SK-N-SH treated with all-trans-retinoic acid at 6 μM for 48 hours (cell line): ENCODE data around the gene NTN5.
A peak's percentile ranks its signal among the peaks of the same experiment; 100 is the strongest.

Source experiments
- ATAC-seq: fragments of 200-7000 bp; cut with Tn5 transposase; 3 replicates; pipeline ENCODE4 v1.9.1; 2020; ENCODE audit warnings: mild to moderate bottlenecking, moderate library complexity
- BACH2 ChIP-seq: fragments of 250-450 bp; sonication (Bioruptor Pico); IDR thresholded peaks from 2 replicates; pipeline ENCODE4 v1.9.0; 2021; ENCODE audit warnings: mild to moderate bottlenecking, borderline replicate concordance
- CSDC2 ChIP-seq: fragments of 250-450 bp; sonication (Bioruptor Pico); IDR thresholded peaks from 2 replicates; pipeline ENCODE4 v1.5.0; 2020; ENCODE audit warnings: mild to moderate bottlenecking, moderate library complexity
- ISL1 ChIP-seq: fragments of 250-450 bp; sonication (Bioruptor Pico); IDR thresholded peaks from 2 replicates; pipeline ENCODE4 v2.1.2; 2022; ENCODE audit warnings: mild to moderate bottlenecking, moderate library complexity
- OSR1 ChIP-seq: fragments of 250-450 bp; sonication (Bioruptor Pico); IDR thresholded peaks from 2 replicates; pipeline ENCODE4 v1.8.0; 2022; ENCODE audit warnings: moderate library complexity, mild to moderate bottlenecking, inconsistent platforms
- POU6F1 ChIP-seq: fragments of 250-450 bp; sonication (Bioruptor Pico); IDR thresholded peaks from 2 replicates; pipeline ENCODE4 v1.8.0; 2021; ENCODE audit warnings: low read depth, mild to moderate bottlenecking, moderate library complexity, borderline replicate concordance
- RARB ChIP-seq: fragments of 250-450 bp; sonication (Bioruptor Pico); IDR thresholded peaks from 2 replicates; pipeline ENCODE4 v1.8.0; 2021; ENCODE audit warnings: mild to moderate bottlenecking, moderate library complexity
- SNAI2 ChIP-seq: fragments of 250-450 bp; sonication (Bioruptor Pico); IDR thresholded peaks from 2 replicates; pipeline ENCODE4 v1.5.0; 2020; ENCODE audit warnings: mild to moderate bottlenecking, moderate library complexity
- TCF4 ChIP-seq: fragments of 250-450 bp; sonication (Bioruptor Pico); IDR thresholded peaks from 2 replicates; pipeline ENCODE4 v1.8.0; 2021; ENCODE audit warnings: mild to moderate bottlenecking, moderate library complexity, borderline replicate concordance
- TOX ChIP-seq: fragments of 250-450 bp; sonication (Bioruptor Pico); IDR thresholded peaks from 2 replicates; pipeline ENCODE4 v1.8.0; 2021; ENCODE audit warnings: mild to moderate bottlenecking, moderate library complexity, borderline replicate concordance
- ZC3H10 ChIP-seq: fragments of 250-450 bp; sonication (Bioruptor Pico); IDR thresholded peaks from 2 replicates; pipeline ENCODE4 v1.5.1; 2021; ENCODE audit warnings: mild to moderate bottlenecking, moderate library complexity
- ZFP30 ChIP-seq: fragments of 450-650 bp; formaldehyde crosslinking; IDR thresholded peaks from 2 replicates; pipeline ENCODE4 v1.5.0; 2022; ENCODE audit warnings: mild to moderate bottlenecking, moderate library complexity
- ZNF70 ChIP-seq: fragments of 450-650 bp; formaldehyde crosslinking; IDR thresholded peaks from 2 replicates; pipeline ENCODE4 v1.5.0; 2020; ENCODE audit warnings: mild to moderate bottlenecking, moderate library complexity
- ZNF8 ChIP-seq: fragments of 450-650 bp; formaldehyde crosslinking; IDR thresholded peaks from 2 replicates; pipeline ENCODE4 v1.5.0; 2020; ENCODE audit warnings: mild to moderate bottlenecking, moderate library complexity
- TF ChIP-seq, protein P1 (sequence below): fragments of 250-450 bp; sonication (Bioruptor Pico); IDR thresholded peaks from 2 replicates; pipeline ENCODE4 v1.5.0; 2020; ENCODE audit warnings: mild to moderate bottlenecking, moderate library complexity
- TF ChIP-seq, protein P2 (sequence below): fragments of 250-450 bp; sonication (Bioruptor Pico); IDR thresholded peaks from 2 replicates; pipeline ENCODE4 v1.5.1; 2021; ENCODE audit warnings: mild to moderate bottlenecking, moderate library complexity
- TF ChIP-seq, protein P3 (sequence below): fragments of 250-450 bp; sonication (Bioruptor Pico); IDR thresholded peaks from 2 replicates; pipeline ENCODE4 v1.8.0; 2020; ENCODE audit warnings: mild to moderate bottlenecking, moderate library complexity, borderline replicate concordance

Gene NTN5

DNA sequence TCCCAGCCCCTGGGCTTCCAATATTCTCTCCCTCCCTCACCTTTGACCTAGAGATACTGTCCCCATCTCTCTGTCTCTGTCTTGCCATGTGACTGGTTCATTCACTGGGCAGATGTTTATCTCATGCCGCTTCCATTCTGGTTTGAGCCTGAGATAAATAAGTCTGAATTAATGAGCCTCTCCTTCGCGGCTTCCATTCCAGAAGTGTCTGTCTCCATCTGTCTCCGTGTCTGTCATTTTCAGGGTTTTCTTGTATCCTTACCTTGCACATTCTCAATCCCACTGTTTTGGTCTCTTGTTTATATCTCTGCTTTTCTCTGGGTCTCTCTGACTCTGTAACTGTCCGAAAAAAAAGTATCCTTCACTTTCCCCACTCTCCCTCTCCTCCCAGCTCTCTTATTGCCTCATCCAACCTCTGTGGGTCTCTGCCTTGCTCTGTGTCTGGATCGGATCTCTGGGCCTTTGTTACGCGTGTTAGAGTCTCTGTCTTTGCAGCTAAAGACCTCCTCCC, 49.2 kb downstream of the NTN5 start:
- TF ChIP-seq TCF4 (CRISPR knock-in tag): peak; percentile 22; the same call in 1 of the 2 replicates
- no peak for TF ChIP-seq ISL1 (CRISPR knock-in tag)
- no peak for ATAC-seq

DNA sequence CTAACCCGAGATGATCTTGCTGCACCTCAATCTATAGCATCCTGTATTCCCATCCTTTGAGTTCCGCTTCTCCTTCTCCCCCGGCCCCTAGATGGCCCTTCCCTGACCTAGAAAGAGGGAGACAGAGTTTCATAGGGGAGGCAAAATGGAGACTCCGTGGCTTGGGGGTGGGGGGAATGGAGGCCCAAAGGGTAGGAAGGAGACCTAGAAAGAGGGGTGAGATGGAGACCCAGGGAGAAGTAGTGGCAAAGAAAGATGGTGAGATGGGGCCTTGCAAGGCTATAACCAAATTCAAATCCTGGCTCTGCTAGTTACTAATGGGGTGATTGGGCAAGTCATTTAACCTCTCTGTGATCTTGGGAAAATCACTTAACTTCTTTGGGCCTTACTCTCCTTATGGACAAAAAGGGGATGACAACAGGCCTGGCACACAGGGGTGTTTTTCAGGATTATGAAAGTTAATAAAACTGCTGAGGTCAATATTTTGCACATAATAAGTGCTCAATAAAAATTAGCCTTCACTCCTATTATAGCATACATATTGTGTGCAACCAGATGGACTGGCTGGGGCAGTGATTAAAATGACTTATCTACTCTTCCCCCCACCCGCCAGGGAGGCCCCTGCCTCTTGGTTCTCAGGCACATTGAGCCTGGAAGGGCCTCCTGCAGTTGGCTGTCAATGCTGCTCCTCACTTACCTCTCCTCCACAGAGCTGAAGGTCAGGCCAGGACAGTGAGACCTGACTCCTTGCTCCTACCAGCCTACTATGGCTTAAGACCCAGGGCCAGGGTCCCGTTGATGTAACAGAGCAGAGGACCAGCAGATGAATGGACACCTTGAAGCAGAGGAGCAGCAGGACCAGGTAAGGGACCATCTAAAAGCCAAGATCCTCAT, 52.9 kb downstream of the NTN5 start:
- ATAC-seq: no peak
- TF ChIP-seq OSR1 (no peak), RARB (CRISPR knock-in tag) (no peak), CSDC2 (CRISPR knock-in tag) (0 out of 2 replicates have a peak, but pooled peaks have one; percentile 62)
- TF ChIP-seq, protein P1, sequence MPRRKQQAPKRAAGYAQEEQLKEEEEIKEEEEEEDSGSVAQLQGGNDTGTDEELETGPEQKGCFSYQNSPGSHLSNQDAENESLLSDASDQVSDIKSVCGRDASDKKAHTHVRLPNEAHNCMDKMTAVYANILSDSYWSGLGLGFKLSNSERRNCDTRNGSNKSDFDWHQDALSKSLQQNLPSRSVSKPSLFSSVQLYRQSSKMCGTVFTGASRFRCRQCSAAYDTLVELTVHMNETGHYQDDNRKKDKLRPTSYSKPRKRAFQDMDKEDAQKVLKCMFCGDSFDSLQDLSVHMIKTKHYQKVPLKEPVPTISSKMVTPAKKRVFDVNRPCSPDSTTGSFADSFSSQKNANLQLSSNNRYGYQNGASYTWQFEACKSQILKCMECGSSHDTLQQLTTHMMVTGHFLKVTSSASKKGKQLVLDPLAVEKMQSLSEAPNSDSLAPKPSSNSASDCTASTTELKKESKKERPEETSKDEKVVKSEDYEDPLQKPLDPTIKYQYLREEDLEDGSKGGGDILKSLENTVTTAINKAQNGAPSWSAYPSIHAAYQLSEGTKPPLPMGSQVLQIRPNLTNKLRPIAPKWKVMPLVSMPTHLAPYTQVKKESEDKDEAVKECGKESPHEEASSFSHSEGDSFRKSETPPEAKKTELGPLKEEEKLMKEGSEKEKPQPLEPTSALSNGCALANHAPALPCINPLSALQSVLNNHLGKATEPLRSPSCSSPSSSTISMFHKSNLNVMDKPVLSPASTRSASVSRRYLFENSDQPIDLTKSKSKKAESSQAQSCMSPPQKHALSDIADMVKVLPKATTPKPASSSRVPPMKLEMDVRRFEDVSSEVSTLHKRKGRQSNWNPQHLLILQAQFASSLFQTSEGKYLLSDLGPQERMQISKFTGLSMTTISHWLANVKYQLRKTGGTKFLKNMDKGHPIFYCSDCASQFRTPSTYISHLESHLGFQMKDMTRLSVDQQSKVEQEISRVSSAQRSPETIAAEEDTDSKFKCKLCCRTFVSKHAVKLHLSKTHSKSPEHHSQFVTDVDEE (CRISPR knock-in tag): 0 out of 2 replicates have a peak, but pooled peaks have one; percentile 9

DNA sequence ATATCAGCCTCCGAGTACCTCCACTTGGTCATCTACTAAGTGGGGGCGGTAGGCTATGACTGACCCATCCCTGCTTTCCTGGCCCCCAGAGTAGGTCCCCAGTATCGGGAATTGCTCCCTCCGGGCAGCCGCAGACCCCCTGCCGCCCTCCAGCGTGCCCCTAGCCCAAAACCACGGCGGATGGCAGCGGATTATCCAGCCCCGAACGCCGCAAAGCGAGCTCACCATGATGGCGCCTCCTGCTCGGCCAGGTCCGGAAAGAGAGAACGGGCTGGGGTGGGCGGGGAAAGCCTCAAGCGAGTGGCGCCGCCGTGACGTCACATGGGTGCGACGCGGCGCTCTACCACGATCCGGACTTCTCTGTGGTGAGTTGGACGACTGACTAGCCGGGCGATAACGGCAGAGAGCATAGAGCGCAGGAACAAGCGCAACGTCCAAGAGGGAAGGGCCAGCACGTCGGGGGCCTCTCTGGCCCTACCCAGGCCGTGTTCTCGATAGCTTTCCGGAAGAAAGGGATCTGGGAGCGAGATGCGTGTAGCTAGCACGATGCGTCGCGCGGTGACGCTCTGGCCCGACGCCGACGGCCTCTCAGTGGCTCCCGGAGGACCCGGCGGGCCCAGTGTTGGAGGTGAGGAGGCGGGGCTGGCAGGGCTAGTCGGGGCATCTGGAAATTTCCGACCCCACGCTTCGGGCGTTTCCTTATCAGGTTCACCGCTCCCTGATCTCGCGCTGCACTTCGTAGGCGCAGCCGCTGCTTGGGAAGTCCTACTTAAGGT, 53.7 kb downstream of the NTN5 start, which contains the start of the genes RPL18 and SPHK2:
TSS of gene RPL18 (minus strand) at position 263 of the 776 bp plus-strand sequence. CDS start at position 228, 35 bp downstream.
TSS of gene SPHK2 (plus strand) at position 591 of the 776 bp plus-strand sequence. CDS start 1,009 bp downstream, outside the sequence.
- no peak for TF ChIP-seq ZFP30 (CRISPR knock-in tag)
- TF ChIP-seq, protein P1 (CRISPR knock-in tag): peak; percentile 46; the same call in 1 of the 2 replicates
- TF ChIP-seq ISL1 (CRISPR knock-in tag): no peak
- no peak for TF ChIP-seq TOX (CRISPR knock-in tag)
- no peak for TF ChIP-seq POU6F1
- TF ChIP-seq BACH2: no peak
- no peak for TF ChIP-seq SNAI2 (CRISPR knock-in tag)
- ATAC-seq: peak; percentile 87

GRCh38 chr19:48618278-48618915, 54.4 kb downstream of the NTN5 start:
- no peak for ATAC-seq
- TF ChIP-seq ZNF8 (no peak), RARB (CRISPR knock-in tag) (no peak), ZC3H10 (CRISPR knock-in tag) (no peak), ZNF70 (CRISPR knock-in tag) (no peak)
- TF ChIP-seq, protein P1 (CRISPR knock-in tag): no peak
- TF ChIP-seq, protein P2, sequence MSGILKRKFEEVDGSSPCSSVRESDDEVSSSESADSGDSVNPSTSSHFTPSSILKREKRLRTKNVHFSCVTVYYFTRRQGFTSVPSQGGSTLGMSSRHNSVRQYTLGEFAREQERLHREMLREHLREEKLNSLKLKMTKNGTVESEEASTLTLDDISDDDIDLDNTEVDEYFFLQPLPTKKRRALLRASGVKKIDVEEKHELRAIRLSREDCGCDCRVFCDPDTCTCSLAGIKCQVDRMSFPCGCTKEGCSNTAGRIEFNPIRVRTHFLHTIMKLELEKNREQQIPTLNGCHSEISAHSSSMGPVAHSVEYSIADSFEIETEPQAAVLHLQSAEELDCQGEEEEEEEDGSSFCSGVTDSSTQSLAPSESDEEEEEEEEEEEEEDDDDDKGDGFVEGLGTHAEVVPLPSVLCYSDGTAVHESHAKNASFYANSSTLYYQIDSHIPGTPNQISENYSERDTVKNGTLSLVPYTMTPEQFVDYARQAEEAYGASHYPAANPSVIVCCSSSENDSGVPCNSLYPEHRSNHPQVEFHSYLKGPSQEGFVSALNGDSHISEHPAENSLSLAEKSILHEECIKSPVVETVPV (CRISPR knock-in tag): no peak
- TF ChIP-seq, protein P3, sequence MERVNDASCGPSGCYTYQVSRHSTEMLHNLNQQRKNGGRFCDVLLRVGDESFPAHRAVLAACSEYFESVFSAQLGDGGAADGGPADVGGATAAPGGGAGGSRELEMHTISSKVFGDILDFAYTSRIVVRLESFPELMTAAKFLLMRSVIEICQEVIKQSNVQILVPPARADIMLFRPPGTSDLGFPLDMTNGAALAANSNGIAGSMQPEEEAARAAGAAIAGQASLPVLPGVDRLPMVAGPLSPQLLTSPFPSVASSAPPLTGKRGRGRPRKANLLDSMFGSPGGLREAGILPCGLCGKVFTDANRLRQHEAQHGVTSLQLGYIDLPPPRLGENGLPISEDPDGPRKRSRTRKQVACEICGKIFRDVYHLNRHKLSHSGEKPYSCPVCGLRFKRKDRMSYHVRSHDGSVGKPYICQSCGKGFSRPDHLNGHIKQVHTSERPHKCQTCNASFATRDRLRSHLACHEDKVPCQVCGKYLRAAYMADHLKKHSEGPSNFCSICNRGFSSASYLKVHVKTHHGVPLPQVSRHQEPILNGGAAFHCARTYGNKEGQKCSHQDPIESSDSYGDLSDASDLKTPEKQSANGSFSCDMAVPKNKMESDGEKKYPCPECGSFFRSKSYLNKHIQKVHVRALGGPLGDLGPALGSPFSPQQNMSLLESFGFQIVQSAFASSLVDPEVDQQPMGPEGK (CRISPR knock-in tag): no peak
